Left ventricle myocardium inferior (tissue), 1 donor: Measurements from ENCODE around the gene VWA5B1. TPM values are rescaled to one million over a fixed set of nuclear protein-coding genes. Genes with fewer than 3 reads are reported as not detected.

Experiments
- DNase-seq: peaks from one replicate; pipeline ENCODE4 v3.0.0-alpha.2; 2020
- H3K27ac ChIP-seq: fragments of 200-600 bp; replicated peaks from 2 replicates; pipeline ENCODE4 v1.8.0; 2021
- H3K27me3 ChIP-seq: fragments of 200-600 bp; 2 replicates; pipeline ENCODE4 v1.8.0; 2021; ENCODE audit warnings: low read depth
- H3K36me3 ChIP-seq: fragments of 200-600 bp; 2 replicates; pipeline ENCODE4 v1.8.0; 2021
- H3K4me1 ChIP-seq: fragments of 200-600 bp; 2 replicates; pipeline ENCODE4 v1.8.0; 2021
- H3K4me3 ChIP-seq: fragments of 200-600 bp; 2 replicates; pipeline ENCODE4 v1.8.0; 2021; ENCODE audit warnings: mild to moderate bottlenecking, moderate library complexity
- H3K9me3 ChIP-seq: fragments of 200-600 bp; replicated peaks from 2 replicates; pipeline ENCODE4 v1.8.0; 2021
- CTCF ChIP-seq: fragments of 200-600 bp; IDR thresholded peaks from 2 replicates; pipeline ENCODE4 v1.8.0; 2021; ENCODE audit warnings: antibody characterized with exemption, mild to moderate bottlenecking, borderline replicate concordance
- intact Hi-C: fragments of 100-400 bp; cut with micrococcal nuclease; formaldehyde crosslinking; loops from one replicate; pipeline ENCODE4 v1.11.0; 2022
- total RNA-seq: library from RNA; stranded (reverse); fragmentation: NEBNext Ultra II Directional; extraction: Animal tissue kit (Norgen Biotek cat#: 25700); gene quantifications from one replicate; pipeline ENCODE4 v1.2.1, GENCODE V29; 2021
- donor health status: DM: no; HTN: yes; CAD: no; lungs with severe emphysema.

VWA5B1 gene
- total RNA-seq, 1 donor from 2014 or later: 0.16 TPM

DNA sequence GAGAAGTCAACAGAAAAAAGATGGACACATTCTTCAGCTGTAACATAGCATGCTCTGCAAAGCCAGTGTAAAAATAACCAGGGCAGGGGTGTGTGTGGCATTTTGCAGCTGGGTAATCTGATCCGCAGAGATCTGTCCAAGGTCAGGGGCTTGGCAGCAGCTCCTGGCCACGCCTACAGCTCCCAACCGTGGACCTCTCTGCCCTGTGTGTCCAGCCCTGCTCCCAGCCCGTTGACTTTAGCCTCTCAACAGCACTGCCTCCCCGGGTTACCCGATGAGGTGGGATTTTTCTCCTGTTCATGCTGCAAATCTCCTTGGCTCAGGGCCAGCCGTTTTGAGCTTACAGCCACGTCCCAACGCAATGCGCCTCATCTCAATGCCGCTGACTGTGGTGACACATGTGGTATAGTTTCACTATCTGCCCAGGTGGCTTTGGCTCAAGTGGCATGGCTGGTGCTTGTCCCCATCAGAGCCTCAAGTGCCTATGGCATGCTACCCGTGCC is 68.1 kb downstream of the VWA5B1 start:
- Histone ChIP-seq H3K4me3 (peak overlapping the region; percentile 15), H3K27me3 (peaks cover 24% of the 10 kb centered on the region), H3K9me3 (no peaks in the 10 kb centered on the region), H3K4me1 (peaks cover 35% of the 10 kb centered on the region), H3K27ac (peak overlapping the region; percentile 75), H3K36me3 (no peaks in the 10 kb centered on the region)
- TF ChIP-seq CTCF: no peak
- DNase-seq: peak; percentile 71
- intact Hi-C loops: no loop called here

- no peaks in the 10 kb centered on the region for H3K9me3 ChIP-seq
- DNase-seq: no peak
- peaks cover 31% of the 10 kb centered on the region for H3K27me3 ChIP-seq
- no peak for TF ChIP-seq CTCF
- intact Hi-C loops: no loop called here
- H3K27ac ChIP-seq: peak overlapping the region; percentile 75
- no peak overlapping the region for H3K4me3 ChIP-seq
- peaks cover 35% of the 10 kb centered on the region for H3K4me1 ChIP-seq
- no peaks in the 10 kb centered on the region for H3K36me3 ChIP-seq
Measured at GRCh38 chr1:20359451-20360330, 69.0 kb downstream of the VWA5B1 start.

- Histone ChIP-seq H3K27me3 (peaks cover 49% of the 10 kb centered on the region), H3K9me3 (no peaks in the 10 kb centered on the region), H3K4me1 (peaks cover 37% of the 10 kb centered on the region), H3K27ac (no peak overlapping the region), H3K36me3 (no peaks in the 10 kb centered on the region), H3K4me3 (no peak overlapping the region)
- intact Hi-C loops: no loop called here
- TF ChIP-seq CTCF: no peak
- DNase-seq: no peak
Measured at GRCh38 chr1:20361401-20361800, 70.7 kb downstream of the VWA5B1 start.

- TF ChIP-seq CTCF: peak; percentile 82
- DNase-seq: peak; percentile 65
- H3K27me3 ChIP-seq: peaks cover 53% of the 10 kb centered on the region
- peaks cover 38% of the 10 kb centered on the region for H3K4me1 ChIP-seq
- H3K27ac ChIP-seq: no peak overlapping the region
- H3K36me3 ChIP-seq: no peaks in the 10 kb centered on the region
- intact Hi-C loops: no loop called here
- H3K9me3 ChIP-seq: no peaks in the 10 kb centered on the region
- H3K4me3 ChIP-seq: no peak overlapping the region
Measured at GRCh38 chr1:20361805-20362381, 71.2 kb downstream of the VWA5B1 start.

DNA sequence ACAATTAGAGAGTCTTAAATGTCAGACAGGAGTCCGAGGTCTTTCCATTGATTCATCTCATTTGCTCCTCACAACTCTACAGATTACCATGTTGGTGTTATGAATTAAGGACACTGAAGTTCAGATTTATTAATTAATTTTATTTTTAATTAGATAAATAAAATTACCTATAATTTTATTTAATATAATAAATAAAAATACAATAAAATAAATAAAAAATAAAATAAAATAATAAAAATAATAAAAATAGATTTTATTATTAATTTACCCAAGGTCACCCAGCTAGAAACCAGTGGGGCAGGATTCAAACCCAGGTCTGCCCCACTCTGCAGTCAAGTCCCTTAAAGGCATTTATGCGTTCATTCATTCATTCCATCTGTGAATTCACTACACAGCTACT is 72.2 kb downstream of the VWA5B1 start:
- no peak for TF ChIP-seq CTCF
- DNase-seq: no peak
- no peak overlapping the region for H3K27ac ChIP-seq
- H3K4me1 ChIP-seq: peaks cover 36% of the 10 kb centered on the region
- intact Hi-C loops: no loop called here
- H3K4me3 ChIP-seq: no peak overlapping the region
- no peaks in the 10 kb centered on the region for H3K9me3 ChIP-seq
- no peaks in the 10 kb centered on the region for H3K36me3 ChIP-seq
- peaks cover 63% of the 10 kb centered on the region for H3K27me3 ChIP-seq
